Measurements from ENCODE around the gene RLF.

DNA sequence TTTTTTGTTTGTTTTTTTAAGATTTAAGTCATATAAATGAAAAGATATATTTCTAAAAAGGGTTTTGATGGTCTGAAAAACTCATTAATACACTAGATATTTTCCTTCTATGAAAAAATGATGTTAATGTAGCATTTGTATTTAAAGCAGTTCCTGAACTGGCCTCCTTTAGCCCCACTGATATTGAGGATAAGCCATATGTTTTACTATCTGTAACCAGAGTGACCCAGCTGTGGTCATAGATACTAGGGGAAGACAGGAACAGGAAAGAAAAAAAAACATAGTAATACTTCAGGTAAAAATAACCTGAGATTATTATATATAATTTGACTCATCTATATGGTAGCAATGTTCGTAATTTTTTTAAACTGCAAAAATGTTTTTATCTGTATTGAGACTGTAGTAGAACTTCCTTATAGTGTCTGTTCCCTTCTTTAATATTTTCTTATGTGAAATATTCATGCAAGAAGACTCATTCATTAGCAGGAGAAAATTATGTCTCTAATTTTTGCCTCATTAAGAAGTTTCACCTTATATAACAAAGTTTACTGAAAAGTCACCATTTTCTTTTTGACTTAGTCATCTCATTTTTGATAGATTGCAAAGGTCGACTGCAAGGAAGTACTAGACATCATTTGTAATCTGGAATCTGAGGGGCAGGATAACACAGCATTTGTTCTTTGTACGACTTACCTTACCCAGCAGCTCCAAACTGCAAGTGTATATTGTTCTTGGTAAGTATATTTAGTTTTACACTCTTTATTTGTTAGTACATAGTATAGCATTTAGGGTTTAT, 61.0 kb downstream of the RLF start:
- TF ChIP-seq, protein P1, sequence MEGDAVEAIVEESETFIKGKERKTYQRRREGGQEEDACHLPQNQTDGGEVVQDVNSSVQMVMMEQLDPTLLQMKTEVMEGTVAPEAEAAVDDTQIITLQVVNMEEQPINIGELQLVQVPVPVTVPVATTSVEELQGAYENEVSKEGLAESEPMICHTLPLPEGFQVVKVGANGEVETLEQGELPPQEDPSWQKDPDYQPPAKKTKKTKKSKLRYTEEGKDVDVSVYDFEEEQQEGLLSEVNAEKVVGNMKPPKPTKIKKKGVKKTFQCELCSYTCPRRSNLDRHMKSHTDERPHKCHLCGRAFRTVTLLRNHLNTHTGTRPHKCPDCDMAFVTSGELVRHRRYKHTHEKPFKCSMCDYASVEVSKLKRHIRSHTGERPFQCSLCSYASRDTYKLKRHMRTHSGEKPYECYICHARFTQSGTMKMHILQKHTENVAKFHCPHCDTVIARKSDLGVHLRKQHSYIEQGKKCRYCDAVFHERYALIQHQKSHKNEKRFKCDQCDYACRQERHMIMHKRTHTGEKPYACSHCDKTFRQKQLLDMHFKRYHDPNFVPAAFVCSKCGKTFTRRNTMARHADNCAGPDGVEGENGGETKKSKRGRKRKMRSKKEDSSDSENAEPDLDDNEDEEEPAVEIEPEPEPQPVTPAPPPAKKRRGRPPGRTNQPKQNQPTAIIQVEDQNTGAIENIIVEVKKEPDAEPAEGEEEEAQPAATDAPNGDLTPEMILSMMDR (conservative IDR thresholded peaks at IDR 0.05 in 1 of 2, IDR thresholded peaks at IDR 0.05 in 1 of 2; ENCODE audit: extremely low read depth in 1 of 2, insufficient read depth in 1 of 2, low read depth in 1 of 2, low read length in 2 of 2): no peak
- TF ChIP-seq EZH2 (IDR thresholded peaks at IDR 0.05; ENCODE audit: borderline replicate concordance, low read length): no peak

All from mammary epithelial cell (primary cell).